HG03045 (cell line): Measurements from ENCODE around the gene TAT.

ENCODE experiments used
- ATAC-seq: cut with Tn5 transposase; IDR thresholded peaks from one replicate; pipeline ENCODE4 v1.9.1; 2021; ENCODE audit warnings: mild to moderate bottlenecking, moderate library complexity; ENCODE audit not compliant: unreplicated experiment

The TAT gene

DNA sequence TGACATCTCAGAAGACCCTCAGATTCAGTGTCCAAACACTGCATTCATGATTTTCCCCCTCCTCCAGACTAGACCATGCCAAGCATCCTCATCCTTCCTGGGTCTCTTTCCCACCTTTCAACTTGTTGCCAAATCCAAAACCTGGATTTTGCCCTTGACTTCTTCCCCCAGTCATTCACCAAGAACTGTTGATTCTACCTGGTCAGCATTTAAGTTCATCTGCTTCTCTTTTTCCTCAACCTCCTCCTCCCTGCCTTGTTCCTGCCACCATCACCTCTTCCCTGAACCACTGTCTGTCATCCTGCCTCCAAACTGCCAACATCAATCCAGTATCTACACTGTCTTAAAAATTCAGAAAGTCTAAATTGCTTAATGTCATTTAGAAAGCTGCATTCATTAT, 29.7 kb downstream of the TAT start:
- ATAC-seq, result no peak

DNA sequence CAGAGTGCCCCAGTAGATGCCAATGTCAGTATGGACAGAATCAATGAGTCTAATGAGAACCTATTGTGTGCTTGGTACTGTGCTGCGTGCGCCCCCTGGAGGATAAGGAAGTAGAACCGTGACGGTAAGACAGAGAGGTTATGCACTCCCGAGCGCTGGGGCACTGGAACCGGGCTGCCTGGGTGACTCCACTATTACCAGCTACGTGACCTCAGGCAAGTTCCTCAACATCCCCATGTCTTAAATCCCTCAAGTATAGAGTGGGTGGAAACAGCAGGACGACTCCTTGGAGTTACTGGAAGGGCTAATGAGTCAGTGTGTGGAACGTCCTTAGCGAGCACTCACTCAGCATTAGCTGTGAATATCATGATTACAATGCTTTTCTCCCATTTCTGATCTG, 34.5 kb downstream of the TAT start:
- ATAC-seq, result no peak

DNA sequence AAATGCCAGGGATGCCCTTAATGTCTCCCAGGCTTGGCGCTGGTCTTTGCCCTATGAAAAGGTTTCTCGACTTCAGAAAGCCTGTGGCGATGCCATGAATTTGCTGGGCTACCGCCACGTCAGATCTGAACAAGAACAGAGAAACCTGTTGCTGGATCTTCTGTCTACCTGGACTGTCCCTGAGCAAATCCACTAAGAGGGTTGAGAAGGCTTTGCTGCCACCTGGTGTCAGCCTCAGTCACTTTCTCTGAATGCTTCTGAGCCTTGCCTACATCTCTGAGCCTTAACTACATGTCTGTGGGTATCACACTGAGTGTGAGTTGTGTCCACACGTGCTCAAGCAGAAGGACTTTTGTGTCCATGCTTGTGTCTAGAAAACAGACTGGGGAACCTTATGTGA, 39.2 kb downstream of the TAT start:
- no peak for ATAC-seq

DNA sequence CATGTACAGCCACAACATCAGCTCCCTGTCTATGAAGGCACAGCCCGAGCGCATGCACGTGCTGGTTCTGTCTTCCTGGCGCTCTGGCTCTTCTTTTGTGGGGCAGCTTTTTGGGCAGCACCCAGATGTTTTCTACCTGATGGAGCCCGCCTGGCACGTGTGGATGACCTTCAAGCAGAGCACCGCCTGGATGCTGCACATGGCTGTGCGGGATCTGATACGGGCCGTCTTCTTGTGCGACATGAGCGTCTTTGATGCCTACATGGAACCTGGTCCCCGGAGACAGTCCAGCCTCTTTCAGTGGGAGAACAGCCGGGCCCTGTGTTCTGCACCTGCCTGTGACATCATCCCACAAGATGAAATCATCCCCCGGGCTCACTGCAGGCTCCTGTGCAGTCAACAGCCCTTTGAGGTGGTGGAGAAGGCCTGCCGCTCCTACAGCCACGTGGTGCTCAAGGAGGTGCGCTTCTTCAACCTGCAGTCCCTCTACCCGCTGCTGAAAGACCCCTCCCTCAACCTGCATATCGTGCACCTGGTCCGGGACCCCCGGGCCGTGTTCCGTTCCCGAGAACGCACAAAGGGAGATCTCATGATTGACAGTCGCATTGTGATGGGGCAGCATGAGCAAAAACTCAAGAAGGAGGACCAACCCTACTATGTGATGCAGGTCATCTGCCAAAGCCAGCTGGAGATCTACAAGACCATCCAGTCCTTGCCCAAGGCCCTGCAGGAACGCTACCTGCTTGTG, 40.0 kb downstream of the TAT start:
- no peak for ATAC-seq

DNA sequence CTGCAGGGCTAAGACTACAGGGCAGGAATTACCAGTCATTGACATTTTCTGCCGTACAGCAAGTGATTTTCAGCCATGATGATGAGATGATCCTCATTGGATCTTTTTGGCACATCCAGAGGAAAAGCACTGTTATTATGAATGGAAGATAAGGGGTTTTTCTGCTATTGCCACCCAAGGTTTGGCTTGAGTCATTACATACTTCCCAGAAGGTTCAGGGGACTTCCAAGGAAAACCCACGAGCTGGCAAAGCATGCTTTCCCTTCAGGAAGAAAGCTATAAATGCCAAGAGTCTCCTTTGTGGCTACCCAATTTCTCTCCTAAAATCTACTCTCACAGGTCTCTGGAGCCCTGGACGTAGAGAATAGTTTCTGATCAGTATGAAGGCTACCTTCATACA, 44.5 kb downstream of the TAT start:
- no peak for ATAC-seq

DNA sequence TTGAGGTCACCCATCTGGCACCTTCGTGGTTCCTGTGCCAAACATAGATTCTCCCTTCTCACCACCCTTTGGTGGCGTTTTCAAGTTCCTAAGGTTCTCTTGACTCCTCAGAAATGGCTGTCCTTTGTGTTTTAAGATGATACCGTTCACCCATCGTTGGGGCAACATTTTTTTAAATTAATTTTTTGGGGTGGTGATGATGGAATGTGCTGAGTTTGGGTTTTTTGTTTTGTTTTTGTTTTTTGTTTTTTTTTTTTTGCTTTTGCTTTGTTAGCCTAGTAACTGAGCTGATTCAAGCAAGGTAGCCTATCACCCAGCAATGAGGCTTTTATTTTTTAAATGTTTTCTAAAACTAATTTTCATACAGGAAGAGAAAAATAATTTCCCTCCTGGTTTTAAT, 48.0 kb downstream of the TAT start:
- no peak for ATAC-seq

DNA sequence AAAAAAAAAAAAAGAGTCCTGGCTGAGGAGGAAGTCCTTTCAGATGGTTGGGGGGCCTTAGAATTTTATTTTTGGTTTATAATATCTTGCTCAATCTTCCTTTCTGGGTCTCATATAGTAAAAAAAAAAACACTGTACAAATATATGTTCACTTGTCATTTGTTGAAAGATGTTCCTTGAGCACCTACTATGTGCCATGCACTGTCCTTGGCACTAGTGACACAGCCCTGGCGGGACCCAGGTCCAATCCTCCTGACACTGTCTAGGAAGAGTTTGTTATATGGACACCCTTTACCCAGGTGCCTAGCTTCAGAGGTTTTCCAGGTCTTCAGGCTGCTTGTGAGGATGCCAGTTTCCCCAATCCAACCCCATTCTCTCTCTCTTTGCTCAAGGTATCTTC, 48.6 kb downstream of the TAT start:
- no peak for ATAC-seq

DNA sequence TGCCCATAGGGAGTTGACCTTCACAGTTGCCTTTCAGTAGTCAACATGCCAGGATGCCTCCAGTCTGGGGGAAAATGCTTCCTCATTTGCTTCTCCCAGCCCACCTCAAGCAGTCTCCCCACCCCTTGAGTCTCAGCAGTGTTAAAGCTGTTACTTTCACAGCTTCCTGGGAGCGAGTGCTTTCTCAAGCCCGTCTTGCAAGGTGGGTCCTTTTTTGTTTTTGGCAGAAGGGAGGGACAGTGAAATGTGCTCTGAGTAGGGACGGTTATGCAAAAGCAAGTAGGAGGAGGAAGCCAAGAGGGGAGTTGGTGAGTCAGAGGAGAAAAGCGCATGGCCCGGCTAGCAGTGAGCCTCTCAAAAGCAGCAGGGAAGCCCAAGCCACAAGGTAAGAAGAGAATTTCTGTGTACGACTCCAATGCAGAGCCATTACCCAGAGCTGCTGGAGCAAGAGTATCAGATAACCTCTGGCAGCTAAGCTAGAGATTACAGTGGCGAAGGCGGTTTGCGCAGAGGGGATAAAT, 50.7 kb downstream of the TAT start, which contains the start of gene CHST4:
CHST4 (plus strand) TSS at position 316 of the 521 bp plus-strand sequence. CDS start 10,252 bp downstream, outside the sequence.
- no peak for ATAC-seq

DNA sequence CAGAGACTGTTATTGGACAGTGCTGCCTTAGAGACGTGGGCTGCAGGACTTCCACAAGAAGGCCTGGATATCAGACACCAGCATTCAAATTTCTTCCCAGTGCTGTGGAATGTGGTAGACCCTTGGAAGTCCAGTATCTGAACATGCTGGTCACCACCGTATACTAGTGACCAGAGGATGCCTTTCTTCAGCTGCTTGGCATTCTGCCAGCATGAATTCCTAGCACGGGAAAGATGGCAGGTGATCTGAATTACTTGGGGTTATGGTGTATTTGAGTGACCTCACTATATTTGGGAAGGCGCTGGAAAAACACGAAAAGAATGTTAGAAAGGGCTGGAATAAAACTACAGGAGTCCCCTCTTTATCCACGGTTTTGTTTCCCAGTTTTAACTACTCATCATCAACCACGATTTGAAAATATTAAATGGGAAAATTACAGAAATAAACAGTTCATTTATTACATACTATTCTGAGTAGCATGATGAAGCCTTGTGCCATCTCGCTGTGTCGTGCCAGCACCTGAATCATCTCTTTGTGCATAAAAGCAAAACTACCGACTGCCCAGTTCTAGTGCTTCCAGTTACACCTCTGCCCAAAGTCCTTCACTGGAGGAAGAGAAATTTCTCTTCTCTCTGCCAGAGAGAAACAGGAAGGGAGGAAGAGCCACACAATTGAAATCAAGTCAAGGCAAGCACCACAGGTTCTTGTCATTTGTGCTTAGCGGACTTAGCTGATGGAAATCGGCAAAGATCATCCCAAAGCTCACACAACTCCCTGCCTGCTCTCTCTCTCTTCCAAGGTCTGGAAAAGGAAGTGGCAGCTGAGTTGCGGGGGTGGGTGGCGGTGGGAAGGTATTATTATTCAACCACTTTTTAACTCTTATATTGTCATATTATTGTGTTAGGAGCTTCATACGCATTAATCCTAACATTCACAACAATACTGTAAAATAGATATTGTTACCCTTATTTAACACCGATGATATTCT, 52.0 kb downstream of the TAT start:
- no peak for ATAC-seq

DNA sequence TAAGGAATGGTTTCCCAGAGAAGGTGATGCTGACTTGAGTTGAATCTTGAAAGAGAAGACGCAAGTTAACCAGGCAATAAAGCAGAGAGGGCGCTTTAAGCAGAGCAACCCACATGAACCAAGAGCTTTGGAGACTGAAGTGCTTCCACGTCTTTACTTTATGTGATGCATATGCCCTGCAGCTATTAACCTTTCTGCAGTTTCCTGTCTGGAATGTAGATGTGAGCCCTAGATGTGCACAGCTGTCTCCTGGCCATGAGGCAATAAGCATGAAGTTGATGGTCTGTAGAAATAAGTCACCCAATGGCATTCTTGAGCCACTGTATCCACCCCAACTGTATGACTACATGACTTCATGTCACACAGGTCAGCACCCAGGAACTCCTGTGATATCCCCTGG, 56.3 kb downstream of the TAT start:
- ATAC-seq, result no peak
